Measurements from ENCODE around the gene HORMAD2. TPM values are rescaled to one million over a fixed set of nuclear protein-coding genes. Genes with fewer than 3 reads are reported as not detected.

HORMAD2 gene
- total RNA-seq, 1 experiment from 2014 or later = not detected

DNA sequence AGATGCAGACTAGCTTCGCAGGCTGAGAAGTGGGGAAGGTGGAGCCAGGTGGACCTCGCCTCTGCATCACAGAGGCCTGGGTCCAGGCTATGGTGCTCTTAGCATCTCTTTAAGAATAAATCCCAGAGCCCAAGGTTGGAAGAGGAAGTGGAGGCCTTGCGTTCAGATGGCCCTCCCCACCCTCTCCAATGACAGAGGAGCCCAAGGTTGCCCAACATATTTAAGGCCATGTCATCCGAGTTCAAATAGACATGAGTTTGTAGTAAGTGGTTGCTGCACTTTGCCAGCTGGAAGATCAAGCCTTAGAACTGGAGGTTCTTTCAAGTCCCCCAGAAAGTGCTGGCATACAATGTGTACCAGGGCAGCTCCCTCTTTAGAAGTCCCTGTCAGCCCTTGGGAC is 47.1 kb upstream of the HORMAD2 start:
- DNase-seq (ENCODE audit: low spot score) = no peak
- H3K9me3 ChIP-seq (ENCODE audit: low read depth, low read length, poor library complexity, severe bottlenecking) = no peaks in the 10 kb centered on the region
- H3K4me1 ChIP-seq (ENCODE audit: insufficient read depth, low read length, poor library complexity, severe bottlenecking) = no peaks in the 10 kb centered on the region
- H3K27me3 ChIP-seq (replicated peaks; ENCODE audit: insufficient read depth, low read depth, low read length, poor library complexity) = no peaks in the 10 kb centered on the region
- POLR2A ChIA-PET (ENCODE audit: low non-redundant PET) = no interaction called here
- TF ChIP-seq, protein P1, sequence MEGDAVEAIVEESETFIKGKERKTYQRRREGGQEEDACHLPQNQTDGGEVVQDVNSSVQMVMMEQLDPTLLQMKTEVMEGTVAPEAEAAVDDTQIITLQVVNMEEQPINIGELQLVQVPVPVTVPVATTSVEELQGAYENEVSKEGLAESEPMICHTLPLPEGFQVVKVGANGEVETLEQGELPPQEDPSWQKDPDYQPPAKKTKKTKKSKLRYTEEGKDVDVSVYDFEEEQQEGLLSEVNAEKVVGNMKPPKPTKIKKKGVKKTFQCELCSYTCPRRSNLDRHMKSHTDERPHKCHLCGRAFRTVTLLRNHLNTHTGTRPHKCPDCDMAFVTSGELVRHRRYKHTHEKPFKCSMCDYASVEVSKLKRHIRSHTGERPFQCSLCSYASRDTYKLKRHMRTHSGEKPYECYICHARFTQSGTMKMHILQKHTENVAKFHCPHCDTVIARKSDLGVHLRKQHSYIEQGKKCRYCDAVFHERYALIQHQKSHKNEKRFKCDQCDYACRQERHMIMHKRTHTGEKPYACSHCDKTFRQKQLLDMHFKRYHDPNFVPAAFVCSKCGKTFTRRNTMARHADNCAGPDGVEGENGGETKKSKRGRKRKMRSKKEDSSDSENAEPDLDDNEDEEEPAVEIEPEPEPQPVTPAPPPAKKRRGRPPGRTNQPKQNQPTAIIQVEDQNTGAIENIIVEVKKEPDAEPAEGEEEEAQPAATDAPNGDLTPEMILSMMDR (conservative IDR thresholded peaks at IDR 0.05; ENCODE audit: low read depth, low read length) = no peak
- no peak for TF ChIP-seq EZH2 (IDR thresholded peaks at IDR 0.05; ENCODE audit: borderline replicate concordance, low read depth, low read length, poor library complexity, severe bottlenecking)
- no peaks in the 10 kb centered on the region for H3K36me3 ChIP-seq (ENCODE audit: insufficient read depth, low read length, poor library complexity, severe bottlenecking)
- H3K27ac ChIP-seq (ENCODE audit: low read depth, low read length, poor library complexity, severe bottlenecking) = no peak overlapping the region
- CTCF ChIA-PET = no interaction called here
- intact Hi-C loops (cut with micrococcal nuclease; ENCODE audit: unreplicated experiment) = no loop called here
- no TSS peak for BruUV-seq (replicated peaks)
- H3K4me3 ChIP-seq (ENCODE audit: low read depth, low read length, poor library complexity, severe bottlenecking) = no peak overlapping the region

DNA sequence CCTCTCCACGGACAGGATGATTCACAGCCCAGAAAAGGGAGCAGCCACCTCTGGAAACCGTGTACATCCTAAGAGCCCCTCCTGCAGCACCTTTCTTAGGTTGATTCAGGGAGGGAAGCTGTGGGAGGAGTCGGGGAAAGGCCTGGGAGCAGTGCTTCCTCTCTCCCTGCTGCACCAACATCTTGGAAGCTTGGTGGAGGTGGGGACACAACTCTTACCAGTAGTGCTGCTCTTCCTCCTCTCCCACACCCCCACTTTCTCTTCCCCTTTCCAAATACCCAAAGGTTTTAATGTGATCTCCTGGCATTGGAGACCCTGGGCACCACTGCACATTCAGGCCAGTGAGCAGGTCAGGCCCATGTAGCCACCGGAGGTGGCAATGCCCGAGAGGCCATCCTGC is 46.4 kb upstream of the HORMAD2 start:
- BruUV-seq (replicated peaks) = no TSS peak
- ChIA-PET CTCF (interaction anchor here (0.6 kb wide), 1 partner anchor 364 kb away, joined by 3 read pairs; no protein-coding TSS in a partner anchor), POLR2A (ENCODE audit: low non-redundant PET) (interaction anchor here (0.6 kb wide), 1 partner anchor 12 kb away, joined by 4 read pairs; no protein-coding TSS in a partner anchor)
- H3K36me3 ChIP-seq (ENCODE audit: insufficient read depth, low read length, poor library complexity, severe bottlenecking) = no peaks in the 10 kb centered on the region
- no peak for DNase-seq (ENCODE audit: low spot score)
- intact Hi-C loops (cut with micrococcal nuclease; ENCODE audit: unreplicated experiment) = no loop called here
- no peak overlapping the region for H3K27ac ChIP-seq (ENCODE audit: low read depth, low read length, poor library complexity, severe bottlenecking)
- H3K27me3 ChIP-seq (replicated peaks; ENCODE audit: insufficient read depth, low read depth, low read length, poor library complexity) = no peaks in the 10 kb centered on the region
- no peaks in the 10 kb centered on the region for H3K4me1 ChIP-seq (ENCODE audit: insufficient read depth, low read length, poor library complexity, severe bottlenecking)
- TF ChIP-seq EZH2 (IDR thresholded peaks at IDR 0.05; ENCODE audit: borderline replicate concordance, low read depth, low read length, poor library complexity, severe bottlenecking) = no peak
- TF ChIP-seq, protein P1 (conservative IDR thresholded peaks at IDR 0.05; ENCODE audit: low read depth, low read length) = no peak
- no peak overlapping the region for H3K4me3 ChIP-seq (ENCODE audit: low read depth, low read length, poor library complexity, severe bottlenecking)
- H3K9me3 ChIP-seq (ENCODE audit: low read depth, low read length, poor library complexity, severe bottlenecking) = no peaks in the 10 kb centered on the region

DNA sequence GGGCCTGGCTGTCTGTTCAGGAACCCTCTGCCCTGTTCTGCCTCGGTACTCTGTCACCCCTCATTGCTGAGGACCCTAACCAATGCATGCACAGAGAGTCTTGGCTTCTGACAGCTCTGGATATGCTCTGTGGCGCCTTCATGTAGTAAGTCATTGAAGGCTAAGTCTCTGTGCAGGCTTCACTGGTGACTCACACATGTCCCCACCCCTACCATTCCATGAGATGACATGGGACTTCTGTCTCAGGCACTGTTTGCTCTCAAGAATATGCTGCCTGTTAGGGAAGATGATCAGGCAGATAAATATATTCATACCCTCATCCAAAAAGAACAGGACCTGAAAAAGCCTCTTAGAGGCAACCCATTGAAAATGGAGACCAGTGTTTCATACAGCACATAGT is 43.6 kb upstream of the HORMAD2 start:
- H3K4me1 ChIP-seq (ENCODE audit: insufficient read depth, low read length, poor library complexity, severe bottlenecking) = no peaks in the 10 kb centered on the region
- BruUV-seq (replicated peaks) = no TSS peak
- ChIA-PET POLR2A (ENCODE audit: low non-redundant PET) (no interaction called here), CTCF (no interaction called here)
- H3K9me3 ChIP-seq (ENCODE audit: low read depth, low read length, poor library complexity, severe bottlenecking) = no peaks in the 10 kb centered on the region
- intact Hi-C loops (cut with micrococcal nuclease; ENCODE audit: unreplicated experiment) = no loop called here
- H3K27me3 ChIP-seq (replicated peaks; ENCODE audit: insufficient read depth, low read depth, low read length, poor library complexity) = no peaks in the 10 kb centered on the region
- no peaks in the 10 kb centered on the region for H3K36me3 ChIP-seq (ENCODE audit: insufficient read depth, low read length, poor library complexity, severe bottlenecking)
- H3K4me3 ChIP-seq (ENCODE audit: low read depth, low read length, poor library complexity, severe bottlenecking) = no peak overlapping the region
- no peak for TF ChIP-seq EZH2 (IDR thresholded peaks at IDR 0.05; ENCODE audit: borderline replicate concordance, low read depth, low read length, poor library complexity, severe bottlenecking)
- TF ChIP-seq, protein P1 (conservative IDR thresholded peaks at IDR 0.05; ENCODE audit: low read depth, low read length) = no peak
- H3K27ac ChIP-seq (ENCODE audit: low read depth, low read length, poor library complexity, severe bottlenecking) = no peak overlapping the region
- peak; percentile 50 for DNase-seq (ENCODE audit: low spot score)
